ENCODE results near the gene GNAZ.
"Not testable (repeated sequence)": the region's sequence is repeated elsewhere in the genome, so short reads cannot be mapped to it uniquely, and the experiment has no call there.

Gene GNAZ

DNA sequence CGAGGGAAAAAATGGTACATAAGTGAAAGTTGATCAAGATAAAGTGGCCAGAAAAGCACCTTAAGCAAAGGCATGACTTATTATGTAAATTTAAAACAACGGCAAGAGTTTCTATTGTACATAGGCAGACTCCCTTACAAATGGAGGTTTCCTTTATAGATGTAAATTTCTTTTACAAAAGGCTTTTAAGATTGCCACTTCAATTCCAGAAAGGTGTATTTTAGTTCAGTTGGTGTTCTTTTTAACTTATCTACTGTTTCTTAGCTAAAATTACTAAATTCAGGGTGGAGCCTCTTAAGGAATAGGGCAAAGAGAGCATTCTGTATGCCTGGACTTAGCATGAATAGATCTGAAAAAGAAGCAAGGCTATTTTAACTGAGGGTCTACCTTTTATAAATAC, 24.9 kb upstream of the GNAZ start:
- DNase-seq, result no peak

DNA sequence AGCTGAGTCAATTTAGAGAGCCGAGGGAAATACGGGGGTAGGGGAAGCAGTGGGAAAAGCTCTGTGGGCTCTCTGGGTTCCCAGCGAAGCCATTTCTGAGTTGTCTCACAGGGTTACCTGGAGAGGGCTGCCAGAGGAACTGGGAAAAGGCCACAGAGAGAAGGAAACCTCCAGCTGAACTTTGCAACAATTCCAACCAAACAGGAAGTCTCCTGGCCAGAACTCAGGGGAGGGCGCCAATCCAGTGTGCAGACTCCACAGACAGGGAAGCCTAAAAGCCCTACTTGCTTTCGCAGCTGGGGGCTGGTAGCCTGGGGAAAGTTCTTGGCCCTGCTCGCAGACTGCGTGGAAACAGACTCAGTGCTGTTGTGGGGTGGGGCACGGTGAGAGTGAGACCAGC, 23.1 kb upstream of the GNAZ start:
- no peak for DNase-seq

GRCh38 chr22:23047742-23048141, 22.6 kb upstream of the GNAZ start:
- DNase-seq, result no peak

DNA sequence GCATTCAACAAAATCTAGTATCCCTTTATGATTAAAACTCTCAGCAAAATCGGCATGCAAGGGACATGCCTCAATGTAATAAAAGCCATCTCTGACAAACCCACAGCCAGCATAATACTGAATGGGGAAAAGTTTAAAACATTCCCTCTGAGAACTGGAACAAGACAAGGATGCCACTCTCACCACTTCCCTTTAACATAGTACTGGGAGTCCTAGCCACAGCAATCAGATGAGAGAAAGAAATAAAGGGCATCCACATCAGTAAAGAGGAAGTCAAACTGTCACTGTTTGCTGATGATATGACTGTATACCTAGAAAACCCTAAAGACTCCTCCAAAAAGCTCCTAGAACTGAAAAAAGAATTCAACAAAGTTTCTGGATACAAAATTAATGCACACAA, 19.8 kb upstream of the GNAZ start:
- not testable (repeated sequence) for DNase-seq

DNA sequence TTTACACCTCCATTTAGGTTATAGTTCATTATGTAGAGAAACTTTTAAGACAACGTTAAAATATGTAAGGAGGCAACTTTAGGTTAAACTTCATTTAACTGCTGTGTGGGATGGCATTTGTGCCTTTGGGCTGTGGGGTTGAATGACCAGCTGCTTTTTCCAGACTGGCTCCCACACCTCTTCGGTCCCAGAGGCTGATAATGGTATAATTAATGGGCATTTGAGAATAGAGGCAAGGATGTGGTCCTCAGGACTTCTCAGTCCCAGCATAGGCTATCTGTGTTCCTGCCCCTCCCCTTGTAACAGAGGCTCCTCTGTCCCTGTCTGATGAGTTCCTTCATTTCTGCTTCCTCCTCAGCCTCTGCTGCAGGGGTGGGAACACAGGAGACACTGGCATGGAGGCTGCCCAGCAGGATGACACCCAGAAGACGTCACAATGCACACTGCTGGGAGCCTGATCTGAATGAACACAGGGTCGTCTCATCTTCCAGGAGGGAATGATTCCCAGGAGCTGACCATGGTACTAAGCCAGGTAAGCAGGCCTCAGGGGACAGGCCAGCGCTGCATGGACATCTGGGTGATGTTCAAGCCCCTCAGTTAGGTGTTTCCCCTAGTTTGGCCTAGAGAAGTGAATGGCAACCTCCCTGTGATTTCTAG, 17.1 kb upstream of the GNAZ start:
- no peak for DNase-seq

DNA sequence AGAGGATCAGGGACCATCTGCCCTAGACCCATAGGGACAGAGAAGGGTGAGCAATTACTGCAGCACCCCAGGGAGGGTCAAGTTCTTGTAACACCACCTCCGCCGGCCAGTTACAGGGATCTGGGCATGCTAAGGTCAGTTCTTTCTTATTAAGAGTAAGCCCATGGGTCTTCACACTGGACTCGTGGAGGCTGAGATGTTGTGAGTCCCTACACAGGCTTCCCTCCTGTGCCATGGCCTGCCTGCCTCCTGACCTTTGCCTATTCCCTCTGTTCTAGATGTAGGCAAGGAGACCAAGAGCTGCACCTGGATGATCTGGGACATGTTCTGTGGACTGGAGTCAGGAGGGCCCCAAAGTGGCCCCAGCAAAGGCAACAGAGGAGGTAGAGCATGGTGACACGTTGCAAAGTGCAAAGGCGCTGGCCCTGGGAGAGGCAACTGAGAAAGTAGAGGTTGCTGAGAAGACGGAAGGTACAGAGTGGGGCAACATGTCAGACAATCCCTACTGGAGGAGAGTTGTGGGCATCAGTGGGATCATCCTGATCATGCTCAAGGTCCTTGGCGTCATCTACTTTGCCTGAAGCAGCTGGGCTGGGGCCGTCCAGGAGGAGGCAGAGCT, 16.3 kb upstream of the GNAZ start:
- DNase-seq, result no peak

DNA sequence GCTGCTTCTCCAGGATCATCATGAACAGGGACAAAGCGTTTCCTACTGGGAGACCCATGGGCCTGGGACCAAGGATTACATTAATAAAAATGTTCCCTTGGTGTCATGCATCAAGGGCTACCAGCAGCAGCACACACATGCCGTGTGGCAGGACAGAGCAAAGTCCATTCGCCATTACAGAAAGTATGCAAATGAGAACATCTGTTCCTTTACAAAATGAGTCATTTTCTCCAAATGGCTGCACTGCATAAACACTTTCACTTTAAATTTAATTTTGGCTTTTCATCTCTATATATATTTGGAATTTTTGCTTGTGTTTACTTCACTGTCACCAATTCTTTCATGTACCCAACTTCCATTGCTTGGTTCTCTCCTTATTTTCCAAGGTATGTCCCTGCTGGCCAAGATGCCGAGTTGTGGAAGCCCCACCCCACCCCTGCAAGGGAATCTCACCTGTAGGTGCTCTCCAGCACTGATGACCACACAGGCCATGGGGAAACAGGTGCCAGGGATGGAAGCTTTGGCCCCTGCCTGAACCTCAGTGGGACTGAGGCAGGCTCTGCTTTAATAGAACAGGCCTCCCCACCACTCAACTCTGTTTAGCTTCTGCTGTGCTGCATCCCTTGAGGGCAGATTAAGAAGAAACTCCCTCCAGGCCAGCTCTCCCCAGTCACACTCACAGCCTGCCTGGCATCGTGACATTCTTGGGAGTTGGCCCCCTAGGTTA, 15.6 kb upstream of the GNAZ start:
- DNase-seq, result no peak

DNA sequence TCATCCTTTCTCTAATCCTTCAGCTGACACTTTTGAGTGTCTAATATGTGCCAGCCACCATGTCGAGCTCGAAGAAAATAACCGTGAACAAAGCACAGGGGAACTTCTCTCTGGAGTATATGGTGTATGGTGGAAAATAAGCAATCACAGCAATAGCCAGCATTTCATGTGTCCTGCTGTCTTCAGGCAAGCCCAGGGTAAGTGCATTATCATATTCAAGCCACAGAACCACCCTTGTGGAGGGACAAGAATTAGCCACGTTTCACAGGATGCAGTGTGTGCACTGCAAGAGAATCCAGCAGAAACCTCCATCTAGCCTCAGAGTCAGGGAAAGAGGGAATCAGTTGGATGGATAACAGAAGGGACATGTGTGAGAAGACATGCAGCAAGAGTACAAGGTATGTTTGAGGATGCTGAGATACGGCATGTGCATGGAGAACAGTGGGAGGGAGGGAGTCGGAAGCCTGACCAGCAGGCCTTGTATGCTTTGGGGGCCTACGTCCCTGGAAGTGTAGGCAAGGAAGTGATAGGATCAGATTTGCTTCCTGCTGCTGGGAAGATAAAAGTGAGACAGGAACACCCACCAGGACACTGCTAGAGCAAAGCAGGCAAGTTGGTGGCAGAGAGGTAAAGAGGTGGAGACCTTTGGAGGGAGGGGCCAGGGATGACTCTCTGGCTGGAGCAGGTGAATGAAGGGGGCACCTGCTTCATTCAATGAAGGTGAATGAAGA, 14.7 kb upstream of the GNAZ start:
- DNase-seq, result no peak

DNA sequence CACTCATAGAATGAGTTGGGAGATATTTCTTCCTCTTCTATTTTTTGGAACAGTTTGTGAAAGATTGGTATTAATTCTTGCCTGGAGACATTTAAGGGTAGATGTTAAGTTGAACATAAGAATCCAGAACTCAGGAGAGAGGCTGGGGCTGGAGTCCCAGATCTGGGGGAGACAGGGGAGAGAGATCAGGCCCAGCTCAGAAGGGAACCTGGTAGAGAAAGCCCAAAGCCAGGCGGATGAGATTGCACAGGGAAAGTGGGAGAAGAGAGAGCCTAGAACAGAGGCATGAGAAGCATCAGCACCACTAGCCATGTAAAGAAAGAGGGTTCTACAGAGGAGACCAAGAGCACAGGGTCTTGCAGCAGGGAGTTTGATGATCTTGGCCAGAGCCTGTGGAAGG, 13.0 kb upstream of the GNAZ start:
- no peak for DNase-seq

DNA sequence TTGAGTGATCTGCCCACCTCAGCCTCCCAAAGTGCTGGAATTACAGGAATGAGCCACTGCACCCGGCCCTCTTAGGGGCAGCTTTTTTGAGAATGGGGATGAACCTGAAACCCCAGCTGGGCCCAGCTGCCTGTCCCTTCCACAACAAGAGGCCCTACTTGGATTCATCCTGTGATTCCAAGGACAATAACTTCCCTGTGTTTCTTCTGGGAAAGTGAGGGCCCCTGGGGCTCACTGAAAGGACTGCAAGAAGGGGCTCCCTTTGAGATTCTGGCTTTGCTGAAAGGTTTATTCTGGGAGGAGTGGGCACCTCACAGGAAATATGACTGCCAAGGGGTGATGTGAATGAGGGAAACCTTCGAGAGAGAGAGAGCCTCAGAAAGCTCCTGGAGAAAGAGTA, 12.3 kb upstream of the GNAZ start:
- no peak for DNase-seq

GRCh38 chr22:23058481-23059283, 11.6 kb upstream of the GNAZ start:
- DNase-seq, result no peak

- no peak for DNase-seq
Measured at GRCh38 chr22:23059284-23059948, 10.9 kb upstream of the GNAZ start.

GRCh38 chr22:23060612-23061400, 9.5 kb upstream of the GNAZ start:
- no peak for DNase-seq

GRCh38 chr22:23061471-23062280, 8.6 kb upstream of the GNAZ start:
- DNase-seq, result no peak

GRCh38 chr22:23062616-23063538, 7.4 kb upstream of the GNAZ start:
- no peak for DNase-seq

DNA sequence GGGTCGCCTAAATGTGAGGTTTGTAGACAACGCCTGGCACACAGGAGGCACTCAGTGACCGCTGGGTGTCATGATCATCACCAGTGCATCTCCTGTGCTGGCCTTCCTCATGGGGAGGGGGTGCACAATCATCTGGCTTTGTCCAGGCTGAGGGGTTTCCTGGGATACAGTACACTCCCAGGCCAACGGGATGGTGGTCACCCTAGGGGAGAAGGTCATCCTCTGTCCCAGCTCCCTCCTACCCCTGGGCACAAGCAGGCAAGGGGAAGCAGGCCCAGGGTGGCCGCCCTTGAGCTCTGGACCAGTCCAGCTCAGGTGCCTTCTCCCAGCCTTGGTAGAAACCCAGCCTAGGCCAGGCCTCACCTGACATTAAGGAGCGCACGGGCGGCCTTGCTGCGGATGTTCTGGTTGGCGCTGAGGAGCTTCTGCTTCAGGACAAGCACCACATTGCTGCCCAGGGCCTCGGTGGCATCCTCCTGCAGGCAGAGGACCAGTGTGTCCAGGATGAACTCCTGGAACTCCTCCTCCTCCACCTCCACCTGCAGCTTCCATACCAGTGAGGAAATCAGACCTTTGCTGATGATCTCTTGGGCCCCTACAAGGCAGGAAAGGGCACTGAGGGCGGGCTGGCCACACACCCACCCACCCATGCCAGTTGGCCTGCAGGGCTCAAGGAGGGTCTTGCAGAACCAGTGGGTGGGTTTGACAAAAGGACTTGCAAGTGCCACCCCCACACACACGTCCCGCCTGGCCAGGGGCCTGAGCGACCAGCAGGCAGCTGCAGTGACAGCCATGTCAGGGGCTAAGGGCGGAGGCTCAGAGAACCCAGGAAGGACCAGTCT, 6.6 kb upstream of the GNAZ start:
- DNase-seq, result no peak

DNA sequence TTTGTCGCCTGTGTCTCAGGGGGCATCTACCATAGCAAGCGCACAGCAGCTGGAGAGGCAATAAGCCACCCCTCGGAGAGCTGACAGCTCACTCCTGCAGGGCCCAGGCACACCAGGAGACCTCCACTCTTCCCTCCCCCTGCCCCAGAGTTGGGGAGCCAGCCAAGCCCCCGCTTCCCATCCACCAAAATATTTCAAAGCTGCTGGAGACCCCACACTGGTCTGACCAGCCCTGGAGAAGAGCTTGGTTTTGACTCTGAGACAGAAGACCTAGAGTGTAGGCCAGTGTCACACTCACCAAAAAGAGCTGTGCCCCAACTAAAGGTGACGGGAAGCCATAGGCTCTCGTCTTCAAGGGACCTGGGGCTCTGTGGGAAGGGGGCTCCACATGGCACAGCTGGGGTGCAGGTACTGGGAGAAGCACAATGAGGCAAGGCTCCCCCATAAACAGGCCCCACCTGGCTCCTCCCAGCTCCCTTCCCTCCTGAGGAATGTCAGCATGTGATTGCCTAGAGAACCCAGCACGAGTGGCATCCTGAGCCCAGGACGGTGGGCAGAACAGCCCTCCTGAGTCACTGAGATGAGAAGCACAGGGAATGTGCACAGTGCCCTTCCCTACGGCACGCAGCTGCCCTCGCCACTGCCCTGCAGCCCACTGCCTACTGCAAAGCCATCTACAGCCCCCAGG, 5.8 kb upstream of the GNAZ start:
- no peak for DNase-seq

- no peak for DNase-seq
Measured at GRCh38 chr22:23065069-23065451, 5.3 kb upstream of the GNAZ start.

All from activated T-cell treated with anti-CD3 and anti-CD28 coated beads for 4 hours (primary cell).